ENCODE data around the gene RAE1. TPM values are rescaled to one million over a fixed set of nuclear protein-coding genes. Genes with fewer than 3 reads are reported as not detected.

The RAE1 gene
- total RNA-seq, 3 donors from 2014 or later (not counting 1 experiment from before 2014, with no cell fraction given): 50.3 to 66.8 (median 52.5) TPM

DNA sequence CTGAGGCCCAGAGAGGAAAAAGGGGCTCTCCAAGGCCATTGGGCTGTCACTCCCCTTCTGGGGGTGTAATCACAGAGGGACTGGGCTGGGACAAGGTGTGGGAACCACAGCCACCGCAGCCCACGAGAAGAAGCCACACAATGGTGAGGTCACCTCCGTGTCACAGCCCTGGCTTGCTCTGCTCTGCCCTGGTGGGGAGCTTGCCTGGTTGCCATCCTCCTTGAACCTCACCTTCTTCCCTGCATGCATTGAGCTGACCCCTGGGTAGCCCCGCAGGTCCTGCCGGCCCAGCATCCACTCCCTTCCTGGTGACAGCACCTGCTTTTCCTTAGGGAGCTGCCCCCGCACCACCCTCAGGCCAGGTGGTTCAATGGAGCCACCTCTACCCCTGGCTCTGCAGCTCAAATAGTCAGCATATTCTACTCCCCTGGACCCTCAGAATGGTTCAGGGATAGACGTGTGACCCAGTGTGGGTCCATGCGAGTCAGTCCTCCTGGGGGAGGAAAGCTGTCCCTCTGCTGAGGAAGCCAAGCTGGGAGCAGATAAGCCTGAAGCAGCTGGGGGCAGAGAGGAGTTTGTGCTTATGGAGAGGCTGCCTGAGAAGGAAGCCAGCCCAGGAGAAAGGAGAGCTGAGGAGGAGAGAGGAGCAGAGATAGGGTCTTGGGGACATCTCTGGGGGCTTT lies 61.4 kb downstream of the RAE1 start:
- no peaks in the 10 kb centered on the region for H3K27me3 ChIP-seq (ENCODE audit: control insufficient read depth, insufficient read depth, low read length)
- intact Hi-C loops (cut with micrococcal nuclease): no loop called here
- peaks cover 26% of the 10 kb centered on the region for H3K36me3 ChIP-seq (ENCODE audit: control insufficient read depth, insufficient read depth, low read length)
- H3K27ac ChIP-seq (ENCODE audit: low read length): no peak overlapping the region
- H3K4me3 ChIP-seq (ENCODE audit: low read length): no peak overlapping the region
- H3K27ac Mint-ChIP-seq: peak overlapping the region; percentile 64 to 72
- peak in 2 of 3 donors; percentile 39 to 47 for ATAC-seq
- peaks cover 28 to 67% of the 10 kb centered on the region in 2 donors for H3K4me1 Mint-ChIP-seq
- H3K9me3 Mint-ChIP-seq: no peaks in the 10 kb centered on the region
- TF ChIP-seq, protein P1, sequence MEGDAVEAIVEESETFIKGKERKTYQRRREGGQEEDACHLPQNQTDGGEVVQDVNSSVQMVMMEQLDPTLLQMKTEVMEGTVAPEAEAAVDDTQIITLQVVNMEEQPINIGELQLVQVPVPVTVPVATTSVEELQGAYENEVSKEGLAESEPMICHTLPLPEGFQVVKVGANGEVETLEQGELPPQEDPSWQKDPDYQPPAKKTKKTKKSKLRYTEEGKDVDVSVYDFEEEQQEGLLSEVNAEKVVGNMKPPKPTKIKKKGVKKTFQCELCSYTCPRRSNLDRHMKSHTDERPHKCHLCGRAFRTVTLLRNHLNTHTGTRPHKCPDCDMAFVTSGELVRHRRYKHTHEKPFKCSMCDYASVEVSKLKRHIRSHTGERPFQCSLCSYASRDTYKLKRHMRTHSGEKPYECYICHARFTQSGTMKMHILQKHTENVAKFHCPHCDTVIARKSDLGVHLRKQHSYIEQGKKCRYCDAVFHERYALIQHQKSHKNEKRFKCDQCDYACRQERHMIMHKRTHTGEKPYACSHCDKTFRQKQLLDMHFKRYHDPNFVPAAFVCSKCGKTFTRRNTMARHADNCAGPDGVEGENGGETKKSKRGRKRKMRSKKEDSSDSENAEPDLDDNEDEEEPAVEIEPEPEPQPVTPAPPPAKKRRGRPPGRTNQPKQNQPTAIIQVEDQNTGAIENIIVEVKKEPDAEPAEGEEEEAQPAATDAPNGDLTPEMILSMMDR (IDR thresholded peaks at IDR 0.05): no peak
- H3K27me3 Mint-ChIP-seq (ENCODE audit: low read depth in 2 of 2): no peaks in the 10 kb centered on the region
- H3K4me1 ChIP-seq (ENCODE audit: control insufficient read depth, insufficient read depth, low read length): peaks cover 36% of the 10 kb centered on the region
- peak overlapping the region; percentile 57 for H3K4me3 Mint-ChIP-seq
- peak in 1 of 2 donors; percentile 63 for DNase-seq
- H3K9me3 ChIP-seq (ENCODE audit: control insufficient read depth, insufficient read depth, low read length): no peaks in the 10 kb centered on the region
- 63% methylated on average over 8 of the region's 8 CpGs for WGBS (ENCODE audit: insufficient coverage)
- no peaks in the 10 kb centered on the region for H3K36me3 Mint-ChIP-seq

DNA sequence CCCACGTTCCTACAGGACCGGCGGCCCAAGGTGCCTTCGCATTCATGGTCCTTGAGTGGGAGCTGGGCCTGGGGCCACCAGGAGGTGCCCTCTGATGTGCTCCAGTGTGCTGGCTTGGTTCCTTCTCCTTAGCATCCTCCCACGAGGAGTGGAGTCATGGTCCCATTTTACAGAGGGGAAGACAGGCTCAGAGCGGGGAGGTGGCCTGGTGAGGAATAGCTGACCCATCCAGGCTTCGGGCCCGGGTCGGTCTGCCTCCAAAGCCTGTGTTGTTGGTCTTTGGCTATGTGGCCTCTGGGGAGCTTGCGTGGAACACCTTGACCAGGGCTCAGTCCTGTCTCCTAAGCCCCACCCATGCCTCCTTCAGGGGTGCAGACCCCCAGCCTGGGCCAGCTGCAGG lies 62.9 kb downstream of the RAE1 start:
- Mint-ChIP-seq H3K27ac (no peak overlapping the region), H3K27me3 (ENCODE audit: low read depth in 2 of 2) (no peaks in the 10 kb centered on the region), H3K9me3 (no peaks in the 10 kb centered on the region), H3K4me1 (peaks cover 33 to 66% of the 10 kb centered on the region in 2 donors), H3K36me3 (no peaks in the 10 kb centered on the region), H3K4me3 (no peak overlapping the region)
- H3K27ac ChIP-seq (ENCODE audit: low read length): no peak overlapping the region
- H3K36me3 ChIP-seq (ENCODE audit: control insufficient read depth, insufficient read depth, low read length): peaks cover 11% of the 10 kb centered on the region
- intact Hi-C loops (cut with micrococcal nuclease): no loop called here
- 96% methylated on average over 10 of the region's 10 CpGs for WGBS (ENCODE audit: insufficient coverage)
- no peak for DNase-seq
- H3K27me3 ChIP-seq (ENCODE audit: control insufficient read depth, insufficient read depth, low read length): no peaks in the 10 kb centered on the region
- no peaks in the 10 kb centered on the region for H3K9me3 ChIP-seq (ENCODE audit: control insufficient read depth, insufficient read depth, low read length)
- peaks cover 28% of the 10 kb centered on the region for H3K4me1 ChIP-seq (ENCODE audit: control insufficient read depth, insufficient read depth, low read length)
- H3K4me3 ChIP-seq (ENCODE audit: low read length): no peak overlapping the region
- TF ChIP-seq, protein P1 (IDR thresholded peaks at IDR 0.05): no peak
- ATAC-seq: no peak

DNA sequence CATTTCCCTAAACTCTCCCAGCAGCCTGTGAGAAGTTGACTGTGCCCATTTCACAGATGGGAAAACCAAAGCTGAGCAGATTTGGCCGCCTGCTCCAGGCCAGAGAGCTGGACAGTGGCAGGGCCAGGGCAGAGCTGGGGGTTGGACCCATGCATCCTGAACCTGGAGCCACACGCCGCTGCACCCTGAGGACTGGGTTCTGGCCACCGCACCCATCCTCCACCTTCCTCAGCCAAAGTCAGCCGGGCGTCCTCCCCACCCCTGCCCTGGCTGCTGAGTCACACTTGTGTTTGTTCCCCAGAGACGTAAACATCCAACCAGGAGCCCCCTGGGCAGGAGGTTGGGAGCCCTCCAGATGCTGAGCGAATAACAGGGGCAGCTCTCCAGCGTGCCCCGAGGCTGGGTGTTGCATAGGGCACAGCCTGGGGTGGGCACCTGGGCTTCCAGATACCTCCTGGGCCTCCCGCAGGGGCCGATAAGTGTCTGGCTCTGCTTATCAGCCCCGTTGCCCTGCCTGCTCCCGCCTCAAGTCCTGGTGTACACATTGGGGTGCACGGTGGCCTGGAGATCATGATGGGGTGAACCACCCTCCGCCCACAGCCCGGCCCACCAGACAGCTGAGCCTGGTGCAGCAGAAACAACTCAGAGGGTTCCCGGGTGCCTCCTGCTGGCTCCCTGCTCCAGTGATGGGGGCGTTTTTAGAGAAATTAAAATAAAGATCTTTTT lies 64.0 kb downstream of the RAE1 start:
- H3K4me3 ChIP-seq (ENCODE audit: low read length): no peak overlapping the region
- H3K9me3 Mint-ChIP-seq: no peaks in the 10 kb centered on the region
- H3K36me3 Mint-ChIP-seq: no peaks in the 10 kb centered on the region
- no peak overlapping the region for H3K27ac Mint-ChIP-seq
- peaks cover 22% of the 10 kb centered on the region for H3K4me1 ChIP-seq (ENCODE audit: control insufficient read depth, insufficient read depth, low read length)
- TF ChIP-seq, protein P1 (IDR thresholded peaks at IDR 0.05): no peak
- no peaks in the 10 kb centered on the region for H3K27me3 Mint-ChIP-seq (ENCODE audit: low read depth in 2 of 2)
- peaks cover under 1% of the 10 kb centered on the region for H3K36me3 ChIP-seq (ENCODE audit: control insufficient read depth, insufficient read depth, low read length)
- no peak overlapping the region for H3K4me3 Mint-ChIP-seq
- no peaks in the 10 kb centered on the region for H3K9me3 ChIP-seq (ENCODE audit: control insufficient read depth, insufficient read depth, low read length)
- H3K4me1 Mint-ChIP-seq: peaks cover 33 to 57% of the 10 kb centered on the region in 2 donors
- H3K27ac ChIP-seq (ENCODE audit: low read length): no peak overlapping the region
- no peaks in the 10 kb centered on the region for H3K27me3 ChIP-seq (ENCODE audit: control insufficient read depth, insufficient read depth, low read length)
- no peak for DNase-seq
- ATAC-seq: no peak
- intact Hi-C loops (cut with micrococcal nuclease): no loop called here
- WGBS (ENCODE audit: insufficient coverage): 67% methylated on average over 17 of the region's 19 CpGs
